HepG2 (cell line): ENCODE data around the gene SH2D6. TPM values are rescaled to one million over a fixed set of nuclear protein-coding genes. Genes with fewer than 3 reads are reported as not detected.

Experiments
- BCL6 ChIP-seq: IDR thresholded peaks from 2 replicates; pipeline ENCODE4 v1.6.1; 2016; ENCODE audit warnings: missing genetic modification reagents, missing compliant biosample characterization
- DR1 ChIP-seq: sonication (generic); formaldehyde crosslinking; IDR thresholded peaks from 2 replicates; pipeline ENCODE4 v1.8.0; 2021; ENCODE audit warnings: mild to moderate bottlenecking, missing genetic modification reagents, inconsistent platforms
- GPBP1L1 ChIP-seq: sonication (generic); formaldehyde crosslinking; IDR thresholded peaks from 2 replicates; pipeline ENCODE4 v1.5.0; 2020; ENCODE audit warnings: mild to moderate bottlenecking, missing genetic modification reagents
- HNRNPK ChIP-seq: fragments of 200-400 bp; formaldehyde crosslinking; IDR thresholded peaks from 2 replicates; pipeline ENCODE4 v1.6.1; 2018; ENCODE audit warnings: low read length, low read depth, moderate library complexity, mild to moderate bottlenecking; ENCODE audit not compliant: poor library complexity, severe bottlenecking
- KLF11 ChIP-seq: IDR thresholded peaks from 2 replicates; pipeline ENCODE4 v1.6.1; 2016; ENCODE audit warnings: missing compliant biosample characterization
- KMT2A ChIP-seq: sonication (generic); formaldehyde crosslinking; IDR thresholded peaks from 2 replicates; pipeline ENCODE4 v1.4.0; 2020; ENCODE audit warnings: missing genetic modification reagents
- MAX ChIP-seq: IDR thresholded peaks from 2 replicates; pipeline ENCODE4 v1.6.1; 2012; ENCODE audit warnings: inconsistent platforms
- MTA1 ChIP-seq: sonication (generic); formaldehyde crosslinking; IDR thresholded peaks from 2 replicates; pipeline ENCODE4 v1.4.0; 2020; ENCODE audit warnings: missing genetic modification reagents, mild to moderate bottlenecking, borderline replicate concordance
- NR2F1 ChIP-seq, 2 experiments: fragments of 450-650 bp in 1 of 2; formaldehyde crosslinking in 1 of 2; IDR thresholded peaks; 2 replicates each; pipeline versions ENCODE4 v1.5.0 to v1.6.1; 2016 to 2020; ENCODE audit warnings: mild to moderate bottlenecking in 1 of 2, missing compliant biosample characterization in 1 of 2, missing genetic modification reagents in 1 of 2, moderate library complexity in 1 of 2
- PPARG ChIP-seq: conservative IDR thresholded peaks from 2 replicates; pipeline ENCODE4 v1.6.1; 2016; ENCODE audit warnings: missing biosample characterization, missing genetic modification reagents
- SPEN ChIP-seq: sonication (generic); formaldehyde crosslinking; IDR thresholded peaks from 2 replicates; pipeline ENCODE4 v1.5.1; 2020; ENCODE audit warnings: low read depth, mild to moderate bottlenecking, missing genetic modification reagents
- ZBED4 ChIP-seq: sonication (generic); formaldehyde crosslinking; IDR thresholded peaks from 2 replicates; pipeline ENCODE4 v1.4.0; 2020; ENCODE audit warnings: missing genetic modification reagents, borderline replicate concordance
- ZBTB1 ChIP-seq: sonication (generic); formaldehyde crosslinking; IDR thresholded peaks from 2 replicates; pipeline ENCODE4 v1.4.0; 2020; ENCODE audit warnings: missing genetic modification reagents, borderline replicate concordance
- ZFP37 ChIP-seq: sonication (generic); formaldehyde crosslinking; IDR thresholded peaks from 2 replicates; pipeline ENCODE4 v1.4.0; 2020; ENCODE audit warnings: missing genetic modification reagents, borderline replicate concordance
- ZNF598 ChIP-seq: sonication (generic); formaldehyde crosslinking; IDR thresholded peaks from 2 replicates; pipeline ENCODE4 v1.5.1; 2020; ENCODE audit warnings: mild to moderate bottlenecking, missing genetic modification reagents, borderline replicate concordance
- ZNF724P ChIP-seq: sonication (generic); formaldehyde crosslinking; IDR thresholded peaks from 2 replicates; pipeline ENCODE4 v1.8.0; 2022; ENCODE audit warnings: missing genetic modification reagents, borderline replicate concordance
- polyA plus RNA-seq, 8 experiments: library from polyadenylated mRNA; depleted of rRNA in 3 of 8; stranded (reverse) in 7 of 8; unstranded in 1 of 8; fragments of >200 nt; fragmentation: Illumina TruSeq in 4 of 8; extraction: Trizol in 4 of 8; gene quantifications; 2 replicates each; pipeline versions ENCODE4 v1.2.1 to v1.2.3, GENCODE V29; 2011 to 2016; ENCODE audit warnings: low read depth in 4 of 8, missing spikeins in 1 of 8, mixed read lengths in 1 of 8; ENCODE audit not compliant: insufficient read depth in 1 of 8
- total RNA-seq, 5 experiments: library from RNA; depleted of rRNA; stranded (reverse); fragments of >200 nt; fragmentation: Illumina TruSeq; extraction: Trizol; gene quantifications; 2 replicates each; pipeline ENCODE4 v1.2.3, GENCODE V29; 2016; ENCODE audit warnings: low read depth in 1 of 5

SH2D6 gene
- total and polyA plus RNA-seq, 2 of the 13 experiments (the other 11 are each of a cell fraction or from before 2014, with no cell fraction given), result 0.11 to 0.26 TPM

GRCh38 chr2:85475799-85476490 lies 57.4 kb downstream of the SH2D6 start (continued):
- TF ChIP-seq GPBP1L1 (CRISPR knock-in tag) (no peak), SPEN (0 out of 2 replicates have a peak, but pooled peaks have one; percentile 15), ZBED4 (CRISPR knock-in tag) (no peak), HNRNPK (no peak), ZNF598 (no peak), BCL6 (CRISPR knock-in tag) (no peak), DR1 (no peak), KLF11 (no peak), ZFP37 (CRISPR knock-in tag) (no peak), PPARG (peak; percentile 23; the same call in 1 of the 2 replicates), NR2F1 (CRISPR knock-in tag; IDR thresholded peaks at IDR 0.05) (no peak; a peak in 1 of 4 replicates), MTA1 (CRISPR knock-in tag) (no peak), ZNF724P (no peak), KMT2A (CRISPR knock-in tag) (no peak), ZBTB1 (no peak), MAX (peak; percentile 16; the same call in 1 of the 2 replicates)
